NCI-H146 treated with DMSO at 0.1 percent for 48 hours (cell line): Measurements from ENCODE around the gene SLC6A20.

Experiments
- DNase-seq: peaks from one replicate; lab custom pipeline; 2025; ENCODE audit not compliant: unreplicated experiment; lab: John Stamatoyannopoulos, UW

The SLC6A20 gene

DNA sequence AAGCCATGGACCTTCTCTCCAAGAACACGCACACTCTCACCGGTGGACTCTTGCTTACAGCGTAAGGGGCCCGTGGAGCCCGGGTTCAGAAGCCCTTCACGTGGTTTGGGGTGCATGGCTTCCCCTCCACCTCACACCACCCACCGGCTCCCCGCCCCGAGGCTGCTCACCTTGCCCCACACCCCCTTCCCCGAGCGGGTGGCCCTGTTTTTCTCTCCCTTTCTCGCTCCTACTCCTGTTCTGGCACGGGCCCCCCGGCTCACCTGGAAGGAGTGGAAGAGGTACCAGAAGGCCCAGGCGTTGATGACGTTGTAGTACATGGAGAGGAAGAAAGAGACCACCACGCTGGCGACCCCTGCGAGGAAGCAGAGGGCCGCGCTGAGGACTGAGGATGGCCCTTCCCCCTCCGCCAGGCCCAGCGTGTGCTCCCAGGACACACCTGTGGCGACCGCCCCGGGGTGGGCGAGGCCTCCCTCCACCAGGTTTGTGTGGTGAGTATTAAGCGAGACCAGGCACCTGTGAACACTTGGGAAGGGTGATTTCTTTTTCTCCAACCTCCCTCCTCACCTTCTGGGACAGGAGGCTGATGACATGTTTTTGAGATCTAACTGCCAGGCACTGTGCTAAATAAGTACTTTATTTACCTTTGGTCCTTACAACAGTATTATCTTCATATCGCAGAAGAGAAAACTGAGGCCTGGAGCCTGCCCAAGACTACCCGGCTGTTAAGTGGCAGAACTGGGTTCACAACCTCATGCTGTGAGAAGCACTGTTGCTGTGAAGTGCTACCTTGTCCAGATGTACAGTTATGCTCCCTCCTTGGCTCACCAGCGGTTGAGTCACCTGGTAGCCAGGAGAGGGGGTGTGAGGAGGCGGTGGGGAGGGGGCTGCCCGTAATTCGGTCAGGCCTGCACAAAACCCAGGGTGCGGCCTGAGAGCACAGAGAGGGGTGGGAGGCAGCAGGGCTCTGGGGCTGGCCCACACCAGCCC lies 16.3 kb downstream of the SLC6A20 start:
- DNase-seq: no peak

DNA sequence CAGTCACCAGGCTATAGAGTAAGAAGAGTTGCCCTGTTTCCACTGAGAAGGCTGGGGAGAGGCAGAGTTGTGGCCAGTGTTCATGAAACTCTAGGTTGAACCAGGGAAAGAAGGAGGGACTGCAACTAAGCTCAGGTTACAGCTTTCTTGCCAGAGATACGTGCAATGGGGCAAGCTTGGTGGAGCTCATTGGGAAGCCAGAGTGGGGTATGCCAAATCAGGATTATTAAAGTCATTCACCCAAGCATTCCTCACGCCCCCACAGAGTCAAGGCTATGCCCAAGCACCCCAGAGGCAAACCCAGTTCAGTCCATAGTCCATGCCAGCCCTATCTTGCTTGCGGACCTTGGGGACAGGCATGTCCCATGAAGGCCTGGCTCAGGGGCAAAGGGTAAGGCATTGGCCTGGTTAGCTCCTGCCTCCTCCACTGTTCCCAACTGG lies 17.6 kb downstream of the SLC6A20 start:
- DNase-seq: no peak

DNA sequence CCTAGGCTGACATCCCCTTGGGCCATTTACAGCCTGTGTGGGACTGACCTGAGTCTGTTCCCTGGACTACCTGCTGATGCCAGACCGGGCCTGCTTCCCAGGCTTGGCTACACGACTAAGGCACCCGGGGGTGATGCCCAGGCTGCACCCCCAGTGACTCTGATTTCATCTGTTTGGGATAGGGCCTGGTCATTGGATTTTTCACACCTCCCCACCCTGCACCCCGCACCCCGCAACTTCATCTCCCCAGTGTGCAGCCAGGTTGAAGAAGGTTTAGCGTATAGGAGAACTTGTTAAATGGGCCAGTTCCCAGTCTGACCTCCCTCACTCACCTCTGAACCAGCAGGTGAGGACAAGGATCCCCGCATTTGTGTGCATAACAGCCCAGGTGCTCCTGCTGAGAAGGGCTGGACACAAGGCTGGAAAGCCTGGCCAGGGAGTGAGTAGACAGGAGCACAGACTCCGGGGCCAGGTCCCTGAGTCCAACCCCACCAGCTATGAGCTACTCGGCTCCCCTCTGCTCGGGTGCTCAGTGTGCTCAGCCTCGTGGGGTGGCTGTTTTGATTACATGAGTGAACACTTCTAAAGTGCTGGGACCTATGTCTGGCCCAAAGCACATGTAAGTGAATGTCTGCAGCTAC lies 18.5 kb downstream of the SLC6A20 start:
- no peak for DNase-seq

DNA sequence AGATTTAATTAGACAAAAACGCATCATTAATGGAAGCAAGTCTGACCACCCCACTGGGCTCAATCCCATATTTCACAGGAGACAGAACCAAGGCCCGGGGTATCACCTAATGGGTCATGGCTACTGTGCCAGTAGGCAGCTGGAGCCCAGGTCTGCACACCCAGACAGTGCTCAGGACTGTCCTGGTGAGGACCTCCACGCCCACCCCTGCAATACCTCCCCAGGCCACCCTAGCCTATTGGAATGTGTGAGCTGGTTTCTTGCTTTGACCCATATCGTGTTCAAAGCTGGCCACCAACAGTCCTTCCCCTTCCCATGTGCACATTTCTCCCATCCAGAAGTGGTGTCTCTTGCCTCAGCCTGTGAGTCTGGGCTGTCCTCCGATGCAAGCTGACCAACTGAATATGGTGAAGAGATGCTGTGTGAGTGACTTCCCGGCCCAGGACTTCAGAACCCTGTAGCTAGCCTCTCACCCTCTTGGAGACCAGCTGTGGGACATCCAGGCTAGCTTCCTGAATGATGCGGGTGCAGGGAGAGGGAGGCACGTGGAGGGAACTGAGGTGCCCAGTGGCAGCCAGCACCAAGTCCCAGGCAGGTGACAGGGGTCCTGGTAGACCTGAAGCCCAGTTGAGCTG lies 19.1 kb downstream of the SLC6A20 start:
- no peak for DNase-seq

DNA sequence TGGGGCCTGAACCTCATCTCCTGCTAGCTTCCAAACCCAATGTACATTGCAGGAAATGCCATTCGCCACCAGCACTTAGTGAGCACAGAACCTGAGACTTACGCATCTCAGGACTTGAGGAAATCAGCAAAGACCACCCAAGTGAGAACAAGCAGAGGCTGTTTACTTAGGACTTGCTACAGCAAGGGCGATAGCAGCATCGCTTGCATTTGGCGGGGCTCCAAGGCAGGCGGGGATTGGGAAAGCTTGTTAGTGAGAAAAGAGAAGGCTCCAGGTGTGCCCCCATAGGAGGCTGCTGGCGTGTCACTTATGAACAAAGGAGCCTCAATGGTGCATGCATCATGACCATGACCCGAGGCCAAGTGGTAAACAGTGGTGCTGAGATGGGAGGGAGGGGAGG lies 19.7 kb downstream of the SLC6A20 start:
- DNase-seq: peak; percentile 40

DNA sequence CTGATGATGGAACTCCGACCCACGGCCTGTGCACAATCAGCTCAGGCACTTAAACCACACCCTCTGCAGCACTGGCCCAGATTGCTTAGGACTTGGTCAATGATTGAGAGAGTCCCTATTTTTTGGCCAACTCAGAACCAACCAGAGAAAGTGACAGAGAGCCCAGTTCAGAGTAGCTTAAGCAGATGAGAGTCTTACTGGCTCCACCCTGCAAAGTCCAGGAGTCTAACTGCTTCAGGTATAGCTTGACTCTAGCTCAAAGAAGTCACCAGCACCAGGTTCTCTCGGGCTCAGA lies 20.1 kb downstream of the SLC6A20 start:
- no peak for DNase-seq

DNA sequence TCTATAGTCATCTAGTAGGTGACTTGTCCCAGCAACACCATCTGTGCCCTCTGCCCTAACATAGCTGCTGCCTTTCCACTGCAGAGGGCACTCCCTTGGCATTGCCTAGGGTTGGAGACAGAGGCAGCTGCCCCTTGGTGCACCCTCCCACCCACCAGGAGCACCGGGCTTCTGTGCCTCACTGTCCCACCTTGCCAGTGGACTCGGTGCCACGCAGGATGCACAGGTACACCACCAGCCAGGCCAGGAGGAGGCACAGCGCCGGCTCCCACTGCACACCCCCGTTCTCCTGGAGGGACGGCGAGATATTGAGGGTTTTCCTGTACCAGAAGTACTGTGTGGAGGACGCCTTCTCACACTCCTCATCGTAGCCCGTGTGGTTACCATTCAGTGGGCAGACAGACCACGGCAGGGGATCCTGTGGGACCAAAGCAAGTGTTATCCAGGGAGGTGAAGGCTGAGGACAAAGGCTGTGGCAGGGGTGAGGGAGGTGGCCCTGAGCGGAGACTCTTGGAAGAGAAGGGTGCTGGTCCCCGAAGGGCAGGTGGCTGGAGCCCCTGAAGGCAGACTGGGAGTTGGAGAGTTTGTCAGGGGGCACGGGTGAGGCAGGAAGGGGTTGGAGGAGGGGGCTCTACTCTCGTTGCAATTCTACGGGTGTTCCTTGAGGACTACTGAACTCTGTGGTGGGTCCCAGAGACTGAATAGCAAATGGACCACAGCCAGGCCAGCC lies 20.6 kb downstream of the SLC6A20 start:
- DNase-seq: no peak

DNA sequence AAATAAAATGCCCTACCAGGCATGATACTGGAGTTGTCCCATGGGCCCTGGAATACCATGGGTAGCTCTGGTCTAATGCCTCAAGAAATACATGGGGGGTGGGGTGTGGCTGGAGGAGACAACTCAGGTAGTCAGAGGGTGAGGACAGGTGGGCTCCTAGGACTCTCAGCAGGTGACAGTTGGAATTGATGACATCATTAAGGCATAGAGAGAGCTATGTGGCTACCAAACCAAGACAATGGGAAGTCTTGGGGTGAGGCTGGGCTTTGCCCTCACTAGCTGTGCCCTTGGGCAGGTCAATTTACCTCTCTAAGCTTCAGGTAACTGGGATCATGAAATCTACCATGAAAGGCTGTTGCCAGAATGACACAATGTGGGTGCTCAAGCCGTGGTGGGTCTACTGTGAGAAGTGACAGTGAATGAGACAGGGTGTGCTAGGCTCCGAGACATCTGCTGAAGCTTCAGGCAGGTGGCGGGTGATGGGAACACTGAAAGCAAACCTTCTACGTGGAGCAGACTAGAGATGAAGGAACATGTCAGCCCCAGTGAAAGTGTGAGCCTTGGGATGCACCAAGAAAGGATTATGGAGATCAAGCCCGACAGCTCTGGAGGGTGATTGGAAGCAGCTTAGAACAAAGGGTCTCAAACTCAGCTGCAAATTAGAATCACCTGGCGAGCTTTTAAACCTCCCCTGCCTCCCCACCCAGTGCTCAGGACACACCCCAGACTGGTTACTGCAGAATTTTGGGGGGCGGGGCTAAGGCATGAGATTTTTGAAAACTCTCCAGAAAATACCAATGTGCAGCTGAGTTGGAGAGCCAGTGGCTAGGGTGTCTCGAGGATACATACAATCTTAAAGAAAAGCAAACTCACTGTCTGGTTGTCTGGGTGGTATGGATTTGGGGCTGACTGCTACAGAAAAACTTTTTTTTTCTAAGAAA lies 21.5 kb downstream of the SLC6A20 start:
- no peak for DNase-seq

DNA sequence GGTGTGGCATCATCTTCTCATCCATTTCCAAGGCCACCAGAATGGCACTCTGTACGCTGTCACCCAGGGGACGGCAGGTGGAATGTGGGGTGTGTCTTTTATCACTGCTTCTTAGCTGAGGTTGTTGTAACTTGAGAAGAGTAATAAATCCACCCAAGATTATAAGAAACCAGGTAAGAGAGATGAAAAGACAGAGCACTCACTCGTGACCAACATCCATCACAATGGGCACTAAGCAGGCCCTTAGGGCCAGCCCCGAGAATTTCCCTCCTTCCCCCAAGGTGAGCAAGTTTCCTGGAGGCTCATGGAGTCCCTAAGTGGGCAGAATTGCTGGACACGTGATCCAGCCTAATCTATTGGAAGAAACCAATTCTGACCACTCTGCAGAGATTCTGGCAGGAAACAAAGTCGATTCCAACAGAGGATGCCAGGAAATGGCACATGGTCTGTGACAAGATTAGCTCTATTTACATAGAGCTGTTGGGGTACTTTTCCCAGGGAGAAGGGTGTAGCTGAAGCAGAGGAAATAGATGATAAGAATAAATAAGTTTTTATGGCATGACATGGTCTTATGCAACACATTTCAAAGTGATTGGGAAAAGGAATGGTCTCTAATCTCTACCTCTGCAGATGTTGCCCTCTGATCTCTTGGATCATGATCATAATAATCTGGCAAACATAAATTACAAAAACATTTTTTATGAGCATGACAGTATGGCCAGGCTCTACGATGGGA lies 22.5 kb downstream of the SLC6A20 start:
- DNase-seq: no peak

DNA sequence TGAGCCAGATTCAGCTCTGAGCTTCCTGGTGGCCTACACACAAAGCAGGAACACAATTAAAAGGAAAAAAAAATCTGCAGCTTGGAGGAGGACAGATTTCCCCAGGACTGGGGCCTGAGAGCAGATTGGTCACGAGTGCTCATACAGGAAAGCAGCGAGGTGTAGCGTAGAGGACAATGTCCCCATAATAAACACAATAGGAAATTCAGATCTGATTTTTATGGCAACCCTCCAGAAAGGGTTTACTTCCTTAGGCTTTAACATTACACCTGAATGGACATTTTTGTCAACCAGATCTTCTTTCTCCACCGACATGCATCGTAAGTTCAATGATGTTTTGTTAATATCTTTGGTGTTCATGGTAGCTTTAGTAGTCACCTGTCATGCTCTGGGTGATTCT lies 23.3 kb downstream of the SLC6A20 start:
- no peak for DNase-seq

DNA sequence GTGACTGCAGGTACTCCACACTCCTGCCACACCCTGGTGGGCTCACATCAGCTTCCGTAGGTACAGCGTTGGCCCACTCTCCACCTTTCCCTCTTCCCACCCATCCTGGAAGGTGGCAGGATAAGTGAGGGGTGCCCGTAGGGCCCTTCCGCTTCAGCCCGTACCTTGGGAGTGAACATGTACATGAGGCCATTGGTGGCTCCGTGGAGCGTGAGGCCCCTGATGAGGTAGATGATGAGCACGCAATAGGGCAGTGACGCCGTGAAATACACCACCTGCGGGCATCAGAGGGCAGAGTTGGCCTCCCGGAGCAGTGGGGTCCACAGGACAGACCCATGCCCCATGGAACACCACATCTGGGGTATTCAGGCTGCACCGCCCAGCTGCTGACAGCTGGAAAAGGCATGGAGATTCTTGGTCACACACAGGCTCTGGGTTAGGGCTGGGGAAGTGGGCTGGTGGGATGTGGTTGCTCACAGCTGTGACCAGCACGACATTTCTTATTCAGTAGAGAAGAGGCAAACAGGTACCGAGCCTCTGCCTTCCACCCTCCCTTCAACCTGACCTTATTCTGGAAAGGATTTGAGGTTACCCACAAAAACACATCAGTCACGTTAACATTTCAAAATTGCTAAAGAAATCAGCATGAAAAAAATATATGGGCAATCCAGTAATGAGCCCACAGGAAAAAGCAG lies 23.8 kb downstream of the SLC6A20 start:
- no peak for DNase-seq

DNA sequence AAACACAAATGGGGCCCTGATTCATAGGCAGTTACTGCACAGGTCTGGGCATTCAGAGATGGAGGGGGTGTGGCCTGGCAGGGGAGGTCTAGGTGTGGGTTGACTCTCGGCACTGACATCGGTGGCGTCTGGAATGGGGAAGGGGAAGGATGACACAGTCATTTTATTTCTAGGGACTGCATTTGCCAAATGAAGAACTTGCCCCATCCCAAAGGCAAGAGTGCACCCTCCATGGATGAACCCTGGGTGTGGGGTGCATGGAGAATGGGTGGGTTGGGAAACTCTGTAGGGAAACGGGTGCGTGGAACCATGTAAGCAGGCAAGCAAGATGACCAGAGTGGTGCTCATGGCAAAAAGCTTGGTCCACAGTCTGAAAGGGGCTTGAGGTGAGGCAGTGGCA lies 24.5 kb downstream of the SLC6A20 start:
- no peak for DNase-seq

DNA sequence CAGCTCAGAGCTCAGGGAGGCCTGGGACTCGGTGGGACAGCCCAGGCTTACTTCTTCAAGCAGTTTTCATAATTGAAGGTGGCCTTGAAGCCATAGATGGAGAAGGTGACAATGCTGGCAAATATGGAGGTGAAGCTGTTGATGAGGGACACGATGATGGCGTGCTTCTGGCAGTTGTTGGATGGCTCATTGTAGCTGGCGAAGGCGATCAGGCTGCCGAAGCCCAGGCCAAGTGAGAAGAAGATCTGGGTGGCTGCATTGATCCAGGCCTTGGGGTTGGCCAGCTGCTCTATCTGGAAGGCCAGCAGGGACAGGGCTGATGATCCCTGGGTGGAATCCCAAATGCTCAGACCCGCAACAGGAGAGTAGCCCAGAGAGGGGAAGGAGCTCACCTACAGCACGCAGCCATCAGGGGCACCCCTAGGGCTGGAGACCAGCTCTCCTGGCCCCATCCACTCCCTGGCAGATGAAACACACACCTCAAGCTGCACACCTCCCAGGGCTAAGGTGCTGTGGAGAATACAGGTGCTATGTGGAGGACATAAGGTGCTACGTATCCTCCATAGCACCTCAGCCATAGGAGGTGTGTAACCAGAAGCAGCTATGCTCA lies 25.1 kb downstream of the SLC6A20 start:
- no peak for DNase-seq

DNA sequence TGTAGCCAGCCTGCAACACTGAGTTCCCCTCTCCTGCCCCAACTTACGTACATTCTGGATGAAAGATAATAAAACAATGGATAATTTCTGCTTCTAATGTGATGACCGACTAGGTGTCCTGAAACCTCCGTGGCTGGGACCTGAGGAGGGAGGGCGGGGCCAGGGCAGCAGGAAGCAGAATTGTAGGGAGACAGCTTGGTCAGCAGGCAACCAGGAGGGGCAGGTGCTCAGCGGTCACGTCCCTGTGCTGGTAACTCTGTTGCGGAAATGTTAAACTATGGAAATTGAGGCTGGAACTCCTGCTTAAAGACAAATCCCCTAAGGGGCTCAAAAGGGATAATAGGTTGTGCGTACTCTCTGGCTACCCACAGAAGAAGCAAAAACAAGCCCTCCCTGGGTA lies 30.4 kb downstream of the SLC6A20 start:
- no peak for DNase-seq

DNA sequence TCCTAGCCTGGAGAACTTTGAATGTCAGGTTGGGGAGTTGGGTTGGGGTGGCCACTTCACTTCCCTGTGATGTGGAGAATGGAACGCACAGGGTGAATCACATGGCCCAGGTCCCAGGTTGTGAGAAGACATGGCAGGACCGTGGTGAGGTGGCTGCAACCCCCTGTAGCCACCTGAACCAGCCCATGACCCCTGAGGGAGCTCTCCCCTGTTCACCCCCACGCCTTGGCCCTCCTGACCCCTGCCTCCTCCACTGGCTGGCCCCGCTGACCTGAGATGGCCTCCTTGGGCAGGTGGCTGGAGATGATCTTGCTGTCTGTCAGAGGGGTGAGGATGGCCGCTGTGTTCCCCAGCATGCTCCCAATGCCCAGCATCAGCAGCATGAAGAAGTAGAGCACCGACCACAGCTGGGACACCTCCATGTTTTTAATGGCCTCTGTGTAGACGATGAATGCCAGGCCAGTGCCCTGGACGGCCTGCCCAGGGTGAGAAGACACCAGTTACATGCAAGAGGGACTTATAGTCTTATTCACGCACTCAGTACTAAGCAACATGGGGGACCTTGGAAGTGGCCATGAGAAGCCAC lies 31.0 kb downstream of the SLC6A20 start:
- DNase-seq: no peak

DNA sequence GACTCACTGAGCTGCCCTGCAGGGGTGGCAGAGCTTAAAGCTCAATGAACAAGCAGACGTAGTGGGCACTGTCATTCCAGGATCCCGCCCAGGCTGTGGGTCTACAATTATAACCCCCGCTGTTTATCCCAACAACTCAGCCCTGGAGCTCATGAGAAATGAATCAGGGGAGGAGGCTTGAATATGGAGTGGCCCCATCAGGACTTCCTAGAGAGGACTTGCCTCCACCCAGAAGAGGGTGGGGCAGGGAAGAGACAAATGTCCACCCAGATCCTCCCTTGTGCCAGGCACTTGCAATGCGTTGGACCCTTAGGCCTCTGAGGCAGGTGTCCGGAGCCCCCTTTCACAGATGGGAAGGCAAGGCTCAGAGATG lies 33.0 kb downstream of the SLC6A20 start:
- DNase-seq: no peak

DNA sequence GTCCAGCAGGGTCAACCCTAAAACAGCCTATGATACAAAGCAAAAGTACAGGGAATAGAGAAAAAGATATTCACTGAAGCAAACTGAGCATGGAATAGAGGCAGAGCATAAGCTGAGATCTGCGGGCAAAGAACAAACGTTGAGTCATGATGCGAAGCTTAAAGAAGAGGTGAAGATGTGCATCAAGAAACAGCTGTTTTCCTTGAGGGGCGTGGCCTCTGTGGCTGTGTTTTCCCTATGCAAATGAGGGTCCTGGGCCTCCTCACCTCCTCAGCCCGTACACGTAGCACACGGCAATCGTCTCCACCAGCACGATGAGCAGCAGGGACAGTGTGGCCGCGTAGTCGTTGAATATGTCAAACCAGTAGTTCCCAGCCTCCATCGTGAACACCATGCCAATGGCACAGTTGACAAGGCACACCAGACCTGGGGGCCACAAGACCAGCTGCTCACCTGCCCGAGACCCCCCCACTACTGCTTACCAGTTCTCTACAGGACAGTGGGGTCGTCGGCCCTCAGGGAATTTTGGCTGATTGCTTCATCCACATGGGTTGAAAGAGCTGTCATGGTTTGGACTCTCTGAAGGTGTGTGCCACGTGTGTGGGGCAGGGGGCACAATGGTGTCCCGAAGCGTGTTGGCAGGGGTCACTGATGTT lies 33.6 kb downstream of the SLC6A20 start:
- DNase-seq: no peak

DNA sequence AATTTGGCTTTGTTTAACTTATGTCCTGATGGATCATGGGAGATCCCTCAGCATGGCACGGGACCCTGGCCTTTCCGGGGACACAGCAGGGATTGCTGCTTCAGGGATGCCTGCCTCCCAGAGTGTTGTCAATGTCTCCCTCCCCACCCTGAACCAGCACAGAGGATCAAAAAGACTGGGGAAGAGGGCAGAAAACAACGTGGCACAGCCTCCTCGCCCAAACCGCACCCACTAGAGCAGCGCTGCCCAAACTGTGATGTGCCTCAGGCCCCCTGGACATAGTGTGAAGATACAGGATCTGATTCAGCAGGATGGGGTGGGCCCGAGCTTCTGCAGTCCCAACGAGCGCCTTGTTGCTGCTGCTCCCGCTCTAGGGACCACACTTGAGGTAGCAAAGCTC lies 34.5 kb downstream of the SLC6A20 start:
- no peak for DNase-seq
